ENCODE results near the gene GDF9. TPM values are rescaled to one million over a fixed set of nuclear protein-coding genes. Genes with fewer than 3 reads are reported as not detected.

The GDF9 gene
- total and polyA plus RNA-seq, 2 donors (not counting 3 experiments of a cell fraction or from before 2014, with no cell fraction given): 0.07 TPM; not detected in 1

DNA sequence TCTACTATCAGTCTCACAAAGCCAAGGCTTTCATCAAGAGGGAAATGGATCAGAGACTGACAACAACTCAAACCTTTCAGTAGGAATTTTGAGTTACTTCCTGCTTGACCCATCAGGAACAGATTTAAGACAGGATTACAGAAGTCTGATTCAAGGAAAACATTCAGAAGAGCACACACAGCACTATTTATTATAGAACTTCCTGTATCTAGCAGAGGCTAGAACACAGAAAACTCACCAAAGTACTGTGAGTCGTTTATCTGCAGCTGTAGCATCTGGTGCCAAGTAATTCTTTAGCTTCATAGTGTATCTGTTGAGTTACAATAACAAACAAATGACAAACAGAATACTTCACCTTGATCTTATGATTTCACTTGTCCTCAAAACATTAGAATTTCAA lies 21.0 kb upstream of the GDF9 start:
- Histone ChIP-seq H3K9me3 (replicated peaks; ENCODE audit: control insufficient read depth, insufficient read depth, low read length) (no peaks in the 10 kb centered on the region), H3K9ac (replicated peaks; ENCODE audit: extremely low read depth, insufficient read depth, low read length) (no peak overlapping the region), H3K4me1 (ENCODE audit: control insufficient read depth, extremely low read depth, insufficient read depth, low read length) (peaks cover 6% of the 10 kb centered on the region), H2AFZ (ENCODE audit: low read depth, low read length) (no peak overlapping the region), H3K4me2 (ENCODE audit: insufficient read depth, low read length) (no peak overlapping the region), H4K20me1 (replicated peaks; ENCODE audit: control insufficient read depth, extremely low read depth, insufficient read depth, low read length) (no peaks in the 10 kb centered on the region), H3K79me2 (ENCODE audit: control insufficient read depth, insufficient read depth, low read length) (peaks cover 4% of the 10 kb centered on the region), H3K27me3 (ENCODE audit: control insufficient read depth in 2 of 2, insufficient read depth in 2 of 2, low read length in 2 of 2) (no peaks in the 10 kb centered on the region), H3K36me3 (ENCODE audit: control insufficient read depth in 2 of 2, extremely low read depth in 1 of 2, insufficient read depth in 2 of 2, low read length in 2 of 2) (peaks cover 17 to 46% of the 10 kb centered on the region in 2 experiments), H3K27ac (ENCODE audit: insufficient read depth, low read depth, low read length) (no peak overlapping the region), H3K9me1 (replicated peaks; ENCODE audit: control insufficient read depth, extremely low read depth, insufficient read depth, low read length) (no peaks in the 10 kb centered on the region), H3K4me3 (replicated peaks in 1 of 3; ENCODE audit: insufficient read depth in 1 of 3, low read depth in 1 of 3, low read length in 3 of 3) (no peak overlapping the region)
- TF ChIP-seq POLR2AphosphoS5 (IDR thresholded peaks at IDR 0.05; ENCODE audit: insufficient read depth, low read depth, low read length) (no peak), MYC (IDR thresholded peaks at IDR 0.05; ENCODE audit: low read depth, low read length) (no peak), POLR2A (IDR thresholded peaks at IDR 0.05; ENCODE audit: low read depth, low read length) (no peak)
- TF ChIP-seq, protein P1, sequence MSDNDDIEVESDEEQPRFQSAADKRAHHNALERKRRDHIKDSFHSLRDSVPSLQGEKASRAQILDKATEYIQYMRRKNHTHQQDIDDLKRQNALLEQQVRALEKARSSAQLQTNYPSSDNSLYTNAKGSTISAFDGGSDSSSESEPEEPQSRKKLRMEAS (IDR thresholded peaks at IDR 0.05; ENCODE audit: insufficient read depth, insufficient read length): no peak
- intact Hi-C loops (cut with micrococcal nuclease) (no loop called here), dilution Hi-C loops (cut with MboI; ENCODE audit: extremely low pct_ligation_motif_present, low sequenced_read_pairs) (no loop called here)
- no TSS peak for BruUV-seq (replicated peaks)
- POLR2A ChIA-PET: no interaction called here
- FAIRE-seq (no peak), DNase-seq (ENCODE audit: low read depth, low spot score) (no peak)
- CTCF ChIA-PET: interaction anchor here (2.4 kb wide), 1 partner anchor 15 kb away, joined by 5 read pairs; no protein-coding TSS in a partner anchor

DNA sequence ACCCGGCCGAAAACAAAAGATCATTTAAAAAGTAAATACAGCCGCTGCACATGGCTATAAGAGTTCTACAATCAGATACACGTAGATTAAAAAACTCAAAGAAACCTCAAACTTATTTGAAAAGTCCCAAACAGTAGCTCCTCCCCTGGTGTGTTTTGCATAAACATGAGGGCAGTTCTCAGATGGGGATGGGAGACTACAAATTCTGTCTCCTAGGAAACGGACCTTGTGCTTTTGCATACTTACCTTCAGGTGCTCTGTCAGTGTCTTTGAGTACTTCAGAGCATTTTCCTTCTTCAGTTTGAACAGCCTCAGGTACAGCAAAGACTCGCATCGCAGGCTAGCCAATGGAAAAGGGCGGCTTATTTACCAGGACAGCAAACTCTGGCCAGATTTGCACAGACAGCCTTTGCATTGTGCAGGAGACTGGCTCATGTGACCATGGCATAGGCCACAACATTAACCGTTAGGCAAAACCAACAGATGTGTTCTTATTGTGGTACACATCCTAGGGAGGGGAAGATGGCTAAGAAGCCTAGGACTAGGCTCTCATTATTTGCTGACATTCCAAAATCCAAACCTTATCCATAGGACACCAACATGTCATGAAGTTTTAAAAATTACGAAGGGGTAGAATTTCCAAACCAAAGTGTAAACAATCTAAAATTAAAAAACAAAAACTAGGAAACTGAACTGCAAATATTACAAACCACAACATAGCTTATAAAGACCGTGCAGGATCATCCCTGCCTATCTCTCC lies 20.0 kb upstream of the GDF9 start:
- intact Hi-C loops (cut with micrococcal nuclease): no loop called here
- no peak for FAIRE-seq

More for the DNA sequence above, 20.0 kb upstream of the GDF9 start:
- dilution Hi-C loops (cut with MboI; ENCODE audit: extremely low pct_ligation_motif_present, low sequenced_read_pairs): no loop called here
- no peak overlapping the region for H3K4me3 ChIP-seq (replicated peaks in 1 of 3; ENCODE audit: insufficient read depth in 1 of 3, low read depth in 1 of 3, low read length in 3 of 3)
- TF ChIP-seq POLR2A (IDR thresholded peaks at IDR 0.05; ENCODE audit: low read depth, low read length): no peak
- no peak for TF ChIP-seq JUN (IDR thresholded peaks at IDR 0.05; ENCODE audit: borderline replicate concordance, insufficient read depth, insufficient read length, low read depth)
- TF ChIP-seq, protein P2, sequence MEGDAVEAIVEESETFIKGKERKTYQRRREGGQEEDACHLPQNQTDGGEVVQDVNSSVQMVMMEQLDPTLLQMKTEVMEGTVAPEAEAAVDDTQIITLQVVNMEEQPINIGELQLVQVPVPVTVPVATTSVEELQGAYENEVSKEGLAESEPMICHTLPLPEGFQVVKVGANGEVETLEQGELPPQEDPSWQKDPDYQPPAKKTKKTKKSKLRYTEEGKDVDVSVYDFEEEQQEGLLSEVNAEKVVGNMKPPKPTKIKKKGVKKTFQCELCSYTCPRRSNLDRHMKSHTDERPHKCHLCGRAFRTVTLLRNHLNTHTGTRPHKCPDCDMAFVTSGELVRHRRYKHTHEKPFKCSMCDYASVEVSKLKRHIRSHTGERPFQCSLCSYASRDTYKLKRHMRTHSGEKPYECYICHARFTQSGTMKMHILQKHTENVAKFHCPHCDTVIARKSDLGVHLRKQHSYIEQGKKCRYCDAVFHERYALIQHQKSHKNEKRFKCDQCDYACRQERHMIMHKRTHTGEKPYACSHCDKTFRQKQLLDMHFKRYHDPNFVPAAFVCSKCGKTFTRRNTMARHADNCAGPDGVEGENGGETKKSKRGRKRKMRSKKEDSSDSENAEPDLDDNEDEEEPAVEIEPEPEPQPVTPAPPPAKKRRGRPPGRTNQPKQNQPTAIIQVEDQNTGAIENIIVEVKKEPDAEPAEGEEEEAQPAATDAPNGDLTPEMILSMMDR (IDR thresholded peaks at IDR 0.05; ENCODE audit: extremely low read depth in 1 of 2, insufficient read depth in 1 of 2, low read depth in 1 of 2, low read length in 2 of 2): no peak
- no peak for TF ChIP-seq POLR2AphosphoS5 (IDR thresholded peaks at IDR 0.05; ENCODE audit: insufficient read depth, low read depth, low read length)
- TF ChIP-seq MYC (IDR thresholded peaks at IDR 0.05; ENCODE audit: low read depth, low read length): no peak
- TF ChIP-seq, protein P1 (IDR thresholded peaks at IDR 0.05; ENCODE audit: insufficient read depth, insufficient read length): no peak
- no peak for TF ChIP-seq GATA2 (IDR thresholded peaks at IDR 0.05; ENCODE audit: insufficient read depth, insufficient read length, low read depth, low read length)
- no peak for TF ChIP-seq EZH2 (IDR thresholded peaks at IDR 0.05; ENCODE audit: borderline replicate concordance, low read depth, low read length, severe bottlenecking)
- TF ChIP-seq FOS (IDR thresholded peaks at IDR 0.05; ENCODE audit: borderline replicate concordance, insufficient read depth, low read length): no peak
- H3K27ac ChIP-seq (ENCODE audit: insufficient read depth, low read depth, low read length): no peak overlapping the region
- no TSS peak for BruUV-seq (replicated peaks)
- H3K4me1 ChIP-seq (ENCODE audit: control insufficient read depth, extremely low read depth, insufficient read depth, low read length): peaks cover 6% of the 10 kb centered on the region
- DNase-seq (ENCODE audit: low read depth, low spot score): no peak
- peaks cover 18 to 48% of the 10 kb centered on the region in 2 experiments for H3K36me3 ChIP-seq (ENCODE audit: control insufficient read depth in 2 of 2, extremely low read depth in 1 of 2, insufficient read depth in 2 of 2, low read length in 2 of 2)
- no peak overlapping the region for H3K4me2 ChIP-seq (ENCODE audit: insufficient read depth, low read length)
- H2AFZ ChIP-seq (ENCODE audit: low read depth, low read length): no peak overlapping the region
- no peaks in the 10 kb centered on the region for H3K79me2 ChIP-seq (ENCODE audit: control insufficient read depth, insufficient read depth, low read length)
- H3K9me1 ChIP-seq (replicated peaks; ENCODE audit: control insufficient read depth, extremely low read depth, insufficient read depth, low read length): no peaks in the 10 kb centered on the region
- POLR2A ChIA-PET: no interaction called here
- H3K9me3 ChIP-seq (replicated peaks; ENCODE audit: control insufficient read depth, insufficient read depth, low read length): no peaks in the 10 kb centered on the region
- H4K20me1 ChIP-seq (replicated peaks; ENCODE audit: control insufficient read depth, extremely low read depth, insufficient read depth, low read length): no peaks in the 10 kb centered on the region
- H3K27me3 ChIP-seq (ENCODE audit: control insufficient read depth in 2 of 2, insufficient read depth in 2 of 2, low read length in 2 of 2): no peaks in the 10 kb centered on the region
- CTCF ChIA-PET: interaction anchor here (2.4 kb wide), 1 partner anchor 14 kb away, joined by 5 read pairs; no protein-coding TSS in a partner anchor
- no peak overlapping the region for H3K9ac ChIP-seq (replicated peaks; ENCODE audit: extremely low read depth, insufficient read depth, low read length)

All from endothelial cell of umbilical vein (primary cell).